ENCODE data around the gene TRAIP. TPM values are rescaled to one million over a fixed set of nuclear protein-coding genes. Genes with fewer than 3 reads are reported as not detected.

TRAIP gene
- total RNA-seq, 2 donors from 2014 or later: 2.8 to 7.7 TPM

GRCh38 chr3:49805897-49806701 is 50.3 kb downstream of the TRAIP start:
- no peaks in the 10 kb centered on the region for H3K27me3 ChIP-seq (replicated peaks; ENCODE audit: insufficient read depth)

GRCh38 chr3:49805367-49805782 is 51.0 kb downstream of the TRAIP start:
- DNase-seq (ENCODE audit: low spot score): peak; percentile 89
- Histone ChIP-seq H3K9me3 (no peaks in the 10 kb centered on the region), H3K27ac (peak overlapping the region; percentile 85 to 89), H3K4me3 (no peak overlapping the region), H3K36me3 (no peaks in the 10 kb centered on the region), H3K27me3 (replicated peaks; ENCODE audit: insufficient read depth) (no peaks in the 10 kb centered on the region), H3K4me1 (replicated peaks) (peaks cover 21% of the 10 kb centered on the region)
- intact Hi-C loops (cut with DNase I): no loop called here
- 8% methylated on average over 3 of the region's 3 CpGs for WGBS
- TF ChIP-seq POLR2AphosphoS5 (IDR thresholded peaks at IDR 0.05) (peak; percentile 92), CTCF (IDR thresholded peaks at IDR 0.05) (no peak), POLR2A (IDR thresholded peaks at IDR 0.05) (peak; percentile 29)

More at GRCh38 chr3:49805897-49806701, 50.3 kb downstream of the TRAIP start:
- Histone ChIP-seq H3K4me3 (no peak overlapping the region), H3K27ac (peak overlapping the region; percentile 85 to 89), H3K4me1 (replicated peaks) (peaks cover 21% of the 10 kb centered on the region), H3K36me3 (peaks cover 0 to 2% of the 10 kb centered on the region in 2 donors), H3K9me3 (no peaks in the 10 kb centered on the region)
- DNase-seq (ENCODE audit: low spot score): no peak
- intact Hi-C loops (cut with DNase I): no loop called here
- TF ChIP-seq CTCF (IDR thresholded peaks at IDR 0.05) (no peak), POLR2A (IDR thresholded peaks at IDR 0.05) (no peak), POLR2AphosphoS5 (IDR thresholded peaks at IDR 0.05) (no peak)
- 37% methylated on average over 10 of the region's 11 CpGs for WGBS

- 30% methylated on average over 21 of the region's 26 CpGs for WGBS
- TF ChIP-seq POLR2A (IDR thresholded peaks at IDR 0.05): no peak
- no peak for TF ChIP-seq CTCF (IDR thresholded peaks at IDR 0.05)
- no peak for TF ChIP-seq POLR2AphosphoS5 (IDR thresholded peaks at IDR 0.05)
- H3K27ac ChIP-seq: peak overlapping the region; percentile 85 to 89
- H3K27me3 ChIP-seq (replicated peaks; ENCODE audit: insufficient read depth): no peaks in the 10 kb centered on the region
- H3K36me3 ChIP-seq: no peaks in the 10 kb centered on the region
- H3K4me1 ChIP-seq (replicated peaks): peaks cover 21% of the 10 kb centered on the region
- no peaks in the 10 kb centered on the region for H3K9me3 ChIP-seq
- intact Hi-C loops (cut with DNase I): no loop called here
- DNase-seq (ENCODE audit: low spot score): no peak
- peak overlapping the region; percentile 50 to 70 for H3K4me3 ChIP-seq
Observed at GRCh38 chr3:49804141-49805041, 52.0 kb downstream of the TRAIP start.

- H3K9me3 ChIP-seq: no peaks in the 10 kb centered on the region
- 2% methylated on average over 39 of the region's 41 CpGs for WGBS
- no peaks in the 10 kb centered on the region for H3K36me3 ChIP-seq
- H3K4me3 ChIP-seq: peak overlapping the region; percentile 50 to 70
- H3K27ac ChIP-seq: peak overlapping the region; percentile 85 to 89
- peaks cover 21% of the 10 kb centered on the region for H3K4me1 ChIP-seq (replicated peaks)
- H3K27me3 ChIP-seq (replicated peaks; ENCODE audit: insufficient read depth): no peaks in the 10 kb centered on the region
- TF ChIP-seq POLR2AphosphoS5 (IDR thresholded peaks at IDR 0.05) (peak; percentile 45), POLR2A (IDR thresholded peaks at IDR 0.05) (peak; percentile 25), CTCF (IDR thresholded peaks at IDR 0.05) (peak in 2 of 4 experiments; percentile 37 to 51)
- intact Hi-C loops (cut with DNase I): loop anchor here (2.0 kb wide), 1 partner anchor 101 kb away; no protein-coding TSS in a partner anchor
- peak; percentile 78 for DNase-seq (ENCODE audit: low spot score)
Observed at GRCh38 chr3:49803465-49804140, 52.8 kb downstream of the TRAIP start.

All from prostate gland (tissue), 2 donors.